NOMO-1 treated with dmso at 0.1 percent for 144 hours (cell line): ENCODE data around the gene CRTC3.

ENCODE experiments used
- DNase-seq: peaks from one replicate; lab custom pipeline; 2025; ENCODE audit not compliant: unreplicated experiment; lab: John Stamatoyannopoulos, UW

CRTC3 gene

GRCh38 chr15:90591524-90591923 lies 61.8 kb downstream of the CRTC3 start:
- DNase-seq: no peak

- peak; percentile 47 for DNase-seq
Observed at GRCh38 chr15:90592131-90592881, 62.6 kb downstream of the CRTC3 start.

GRCh38 chr15:90593499-90594158 lies 63.9 kb downstream of the CRTC3 start:
- no peak for DNase-seq

- peak; percentile 74 for DNase-seq
Observed at GRCh38 chr15:90594301-90594738, 64.6 kb downstream of the CRTC3 start.

GRCh38 chr15:90595763-90596155 lies 66.0 kb downstream of the CRTC3 start:
- DNase-seq: no peak

GRCh38 chr15:90596943-90597342 lies 67.2 kb downstream of the CRTC3 start:
- DNase-seq: no peak

GRCh38 chr15:90597577-90597976 lies 67.9 kb downstream of the CRTC3 start:
- no peak for DNase-seq

GRCh38 chr15:90598031-90598577 lies 68.4 kb downstream of the CRTC3 start:
- DNase-seq: no peak

- no peak for DNase-seq
Observed at GRCh38 chr15:90598679-90599078, 69.0 kb downstream of the CRTC3 start.

- DNase-seq: no peak
Observed at GRCh38 chr15:90599116-90599515, 69.4 kb downstream of the CRTC3 start.

GRCh38 chr15:90599644-90600043 lies 69.9 kb downstream of the CRTC3 start:
- DNase-seq: no peak

- DNase-seq: no peak
Observed at GRCh38 chr15:90600954-90601353, 71.2 kb downstream of the CRTC3 start.

- no peak for DNase-seq
Observed at GRCh38 chr15:90603893-90604292, 74.2 kb downstream of the CRTC3 start.

GRCh38 chr15:90606641-90607040 lies 76.9 kb downstream of the CRTC3 start:
- DNase-seq: no peak

- no peak for DNase-seq
Observed at GRCh38 chr15:90607361-90607760, 77.6 kb downstream of the CRTC3 start.

GRCh38 chr15:90609242-90610180 lies 79.8 kb downstream of the CRTC3 start:
- no peak for DNase-seq

- DNase-seq: no peak
Observed at GRCh38 chr15:90610190-90610589, 80.5 kb downstream of the CRTC3 start.

- no peak for DNase-seq
Observed at GRCh38 chr15:90611157-90611556, 81.4 kb downstream of the CRTC3 start.

- DNase-seq: no peak
Observed at GRCh38 chr15:90617171-90617570, 87.4 kb downstream of the CRTC3 start.

- no peak for DNase-seq
Observed at GRCh38 chr15:90617668-90618097, 88.0 kb downstream of the CRTC3 start.
